Hippocampal formation (tissue), 2 donors: ENCODE data around the gene TOMM20L.
A peak's percentile ranks its signal among the peaks of the same experiment; 100 is the strongest.

Experiments
- DNase-seq, 2 donors: peaks; one replicate each; lab custom pipeline; 2025; lab: John Stamatoyannopoulos, UW

TOMM20L gene

DNA sequence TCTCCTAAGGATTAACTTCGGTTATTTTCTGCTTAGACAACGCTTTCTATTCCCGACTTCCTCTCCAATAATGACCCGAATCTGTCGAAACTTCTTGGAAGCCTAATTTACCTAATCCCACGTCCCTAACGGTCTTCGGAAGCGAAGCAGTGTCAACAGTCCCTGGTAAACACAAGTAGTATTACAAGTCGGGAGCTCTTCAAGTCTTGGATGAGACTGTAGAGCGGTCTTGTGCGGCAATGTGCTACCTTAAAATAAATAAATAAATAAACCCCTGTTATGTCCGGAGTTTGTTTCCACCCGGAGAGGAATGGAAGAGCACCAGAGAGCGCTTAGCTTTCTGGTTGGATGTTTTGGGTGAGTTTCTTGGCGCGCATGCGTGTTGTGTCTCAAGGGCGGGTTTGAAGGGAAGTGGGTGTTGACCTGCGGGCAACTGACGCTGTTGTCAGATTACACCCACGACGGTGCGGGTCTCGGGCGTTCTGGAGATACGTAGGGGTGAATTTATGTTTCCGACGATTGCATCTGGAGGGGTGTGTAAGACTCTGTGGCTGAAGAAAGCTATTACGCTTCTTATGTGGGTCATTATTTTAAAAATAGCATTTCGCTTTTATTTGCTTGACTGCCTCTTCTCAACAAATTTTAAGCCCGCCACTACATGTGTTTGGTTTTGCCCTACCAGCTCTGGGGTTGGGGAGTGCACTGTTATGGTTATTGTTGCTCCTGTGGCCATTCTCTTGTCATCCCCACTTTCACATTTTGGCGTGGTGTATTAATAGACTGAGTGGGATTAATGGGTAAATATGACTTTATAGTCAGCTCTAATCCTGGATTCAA lies 31.8 kb downstream of the TOMM20L start, which contains the start of the genes KIAA0586 and TIMM9:
Gene KIAA0586, plus strand, starts transcription at position 439 of the 837 bp plus-strand sequence. CDS start 546 bp downstream, outside the sequence.
Gene TIMM9, minus strand, starts transcription at position 251 of the 837 bp plus-strand sequence. CDS start 15,586 bp downstream, outside the sequence.
- DNase-seq: peak; percentile 88 to 94

DNA sequence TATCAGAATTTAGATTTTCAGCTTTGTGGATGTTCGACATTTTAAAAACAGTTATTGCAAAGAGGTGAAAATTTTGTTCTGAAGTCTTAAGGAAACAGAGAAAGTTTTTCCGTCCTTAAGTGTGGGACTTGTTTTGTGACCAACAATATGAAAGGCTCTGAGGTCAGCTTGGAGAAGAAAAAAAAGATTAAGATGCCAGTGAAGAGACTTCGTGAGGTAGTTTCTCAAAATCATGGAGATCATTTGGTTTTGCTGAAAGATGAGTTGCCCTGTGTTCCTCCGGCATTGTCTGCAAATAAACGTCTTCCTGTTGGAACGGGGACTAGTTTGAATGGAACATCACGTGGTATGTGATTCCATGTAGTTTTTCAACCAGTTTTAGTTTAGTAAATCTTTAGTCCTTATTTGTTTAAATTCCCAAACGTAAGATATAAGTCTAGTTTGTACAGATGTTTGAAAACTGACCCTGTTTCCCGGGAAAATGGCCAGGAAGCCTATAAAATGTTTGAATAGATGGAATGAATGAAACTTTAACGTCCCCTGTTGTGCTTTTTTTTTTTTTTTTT lies 32.5 kb downstream of the TOMM20L start:
- no peak for DNase-seq

DNA sequence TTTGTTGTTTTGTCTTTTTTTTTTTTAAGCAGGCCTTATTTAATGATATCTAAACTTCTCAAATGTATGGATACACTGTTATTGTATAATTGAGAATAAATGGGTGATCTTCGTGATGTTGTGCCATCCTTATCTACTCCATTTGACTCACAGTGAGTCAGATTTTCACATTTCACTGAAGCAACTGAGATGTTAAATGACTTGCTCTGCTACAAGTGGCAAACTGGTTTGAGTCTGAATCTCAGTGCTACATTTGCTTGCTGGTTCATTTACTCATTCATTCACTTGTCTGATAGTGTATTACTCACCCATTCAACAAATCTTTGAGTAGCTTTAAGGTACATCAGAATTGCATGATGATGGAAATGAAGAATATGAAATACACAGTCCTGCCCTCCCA lies 34.4 kb downstream of the TOMM20L start:
- DNase-seq: no peak

DNA sequence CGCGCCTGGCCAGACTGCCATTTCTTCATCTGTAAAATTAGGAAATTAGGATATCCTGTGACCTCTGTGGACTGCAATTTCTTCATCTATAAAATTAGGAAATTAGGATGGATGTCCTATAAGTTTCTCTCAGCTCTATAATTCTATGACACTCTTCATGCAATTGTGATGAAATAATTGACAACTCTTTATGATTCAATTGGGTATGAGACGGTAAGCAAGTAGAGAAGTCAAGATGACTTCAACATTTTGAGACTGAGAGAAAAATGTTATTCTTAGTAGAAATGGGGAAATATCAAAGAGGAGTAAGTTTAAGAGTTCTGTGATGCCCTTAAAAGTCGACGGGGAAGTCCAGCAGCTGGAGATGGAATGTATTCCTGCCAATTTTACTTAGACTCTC lies 43.7 kb downstream of the TOMM20L start:
- DNase-seq: no peak

DNA sequence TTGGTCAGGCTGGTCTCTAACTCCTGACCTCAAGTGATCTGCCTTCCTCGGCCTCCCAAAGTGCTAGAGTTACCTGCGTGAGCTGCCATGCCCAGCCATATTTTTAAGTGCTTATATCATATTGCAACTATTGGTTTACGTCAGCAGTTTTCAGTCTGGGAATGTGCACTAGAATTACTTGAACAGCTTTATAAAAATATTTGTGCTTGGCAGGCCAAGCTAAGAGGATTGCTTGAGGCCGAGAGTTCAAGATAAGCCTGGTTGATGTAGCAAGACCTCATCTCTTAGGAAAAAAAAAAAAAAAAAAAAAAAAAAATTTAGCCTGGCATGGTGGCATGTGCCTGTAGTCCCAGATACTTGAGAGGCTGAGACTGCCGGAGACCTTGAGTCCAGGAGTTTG lies 48.9 kb downstream of the TOMM20L start:
- DNase-seq: no peak

DNA sequence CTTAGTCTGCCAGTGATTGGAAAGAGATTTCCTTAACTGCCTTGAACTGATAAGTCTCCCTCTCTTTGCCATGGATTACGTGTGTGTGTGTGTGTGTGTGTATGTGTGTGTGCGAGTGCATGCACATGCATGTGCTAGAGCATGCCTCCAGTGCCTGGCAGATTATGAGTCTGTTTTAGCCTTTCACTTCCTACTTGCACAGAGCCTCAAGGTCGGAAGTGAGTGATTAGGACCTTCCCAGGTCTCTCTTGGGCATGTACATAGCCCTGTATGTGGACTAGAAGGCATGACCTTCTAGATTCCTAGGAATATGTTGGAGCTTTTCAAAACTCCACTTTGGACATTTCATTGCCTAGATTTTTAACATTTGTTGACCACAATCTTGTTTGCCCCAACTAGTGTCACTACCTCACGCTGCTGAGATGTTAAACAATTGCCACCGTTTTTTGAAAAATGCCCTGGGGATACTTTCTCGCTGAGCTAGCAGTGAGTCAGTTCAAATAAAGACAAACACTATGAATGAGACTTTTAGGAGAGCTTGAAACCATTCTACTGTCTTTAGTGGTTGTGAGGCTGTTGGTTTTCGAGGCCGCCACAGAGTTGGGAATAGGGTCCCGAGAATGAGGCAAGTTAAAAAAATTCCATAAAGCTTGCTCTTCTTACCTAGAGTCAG lies 60.0 kb downstream of the TOMM20L start:
- DNase-seq: no peak
